T-helper 1 cell treated with Interleukin-12 subunit alpha and Interleukin-12 subunit beta and Interleukin-4 antibody, amounts not matched to agents 30 ng/mL and 1 ng/mL, for 36 hours (primary cell): ENCODE data around the gene TMEM59L. TPM values are rescaled to one million over a fixed set of nuclear protein-coding genes. Genes with fewer than 3 reads are reported as not detected.

ENCODE experiments used
- intact Hi-C: fragments of 100-400 bp; cut with micrococcal nuclease; formaldehyde crosslinking; loops from one replicate; pipeline ENCODE4 v1.15.1; 2024
- total RNA-seq: library from RNA; stranded (reverse); gene quantifications from 2 replicates; pipeline ENCODE4 v1.2.3, GENCODE V29; 2022

The TMEM59L gene
- total RNA-seq, 1 donor from 2014 or later = 0.15 TPM

DNA sequence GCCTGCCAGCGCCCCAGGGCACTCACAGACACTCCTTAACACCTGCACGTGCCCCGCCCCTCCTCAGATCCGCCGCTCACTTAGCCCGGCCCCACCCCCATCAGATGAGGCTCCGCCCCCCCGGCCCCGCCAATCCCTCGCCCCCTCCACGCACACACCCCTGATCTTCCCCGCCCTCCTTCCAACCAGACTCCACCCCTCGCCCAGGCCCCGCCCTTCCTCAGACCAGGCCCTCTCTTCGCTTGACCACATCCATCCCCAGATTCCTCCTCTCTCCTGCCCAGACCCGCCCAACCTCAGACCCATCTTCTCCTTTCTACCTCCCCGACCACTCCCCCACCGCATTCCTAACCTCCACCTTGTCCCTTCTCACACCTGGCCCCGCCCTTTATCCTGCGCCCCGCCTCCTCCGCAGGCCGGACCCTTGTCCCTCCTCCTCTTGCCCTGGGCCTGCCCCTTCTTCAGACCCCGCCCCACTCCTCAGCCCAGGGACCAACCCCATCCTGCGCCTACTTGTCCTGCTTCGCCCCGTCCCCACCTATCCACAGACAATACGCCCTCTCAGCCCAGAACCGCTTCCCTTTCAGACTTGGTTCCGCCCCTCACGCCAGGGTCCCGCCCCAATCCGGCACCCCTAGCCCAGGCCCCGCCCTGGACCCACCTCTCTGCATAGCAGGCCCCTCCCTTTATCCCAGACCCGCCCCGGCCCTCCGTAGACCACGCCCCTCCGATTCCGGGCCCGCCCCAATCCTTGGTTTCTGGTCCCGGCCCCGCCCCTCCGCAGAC is 23.7 kb downstream of the TMEM59L start:
- intact Hi-C loops = loop anchor here (1.0 to 5.0 kb wide), 20 partner anchors 42 to 771 kb away; partner anchors contain the start of genes BORCS8, COPE, CRTC1 and DDX49

DNA sequence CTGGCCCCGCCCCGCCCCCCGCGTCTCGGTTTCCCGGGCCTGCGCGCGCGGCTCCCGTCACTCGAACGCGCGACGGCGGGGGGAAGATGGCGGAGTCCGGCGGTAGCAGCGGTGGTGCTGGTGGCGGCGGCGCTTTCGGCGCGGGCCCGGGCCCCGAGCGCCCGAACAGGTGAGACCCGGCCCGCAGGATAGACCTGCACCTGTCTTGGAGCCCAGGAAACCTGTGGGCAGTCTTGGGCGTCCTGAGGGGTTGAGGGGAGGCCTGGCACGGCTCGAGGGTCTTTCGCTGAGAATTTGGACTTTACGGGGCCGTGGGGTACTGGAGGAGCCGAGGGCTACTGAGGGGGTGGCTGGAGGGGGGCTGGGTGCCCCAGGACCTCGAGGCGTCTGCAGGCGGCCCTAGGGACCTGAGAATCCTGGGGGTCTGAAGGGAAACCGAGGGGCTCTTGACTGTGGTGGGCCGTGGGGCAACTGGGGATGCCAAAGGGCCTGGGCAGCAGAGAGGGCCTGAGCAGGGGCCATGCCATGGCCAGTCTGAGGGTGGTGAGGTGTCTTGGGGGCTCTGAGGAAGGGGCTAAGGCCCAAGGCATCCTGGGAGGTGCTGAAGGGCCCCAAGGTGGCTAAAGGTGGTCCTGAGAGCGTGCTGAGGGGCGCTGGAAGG is 24.4 kb downstream of the TMEM59L start, which contains the start of gene KLHL26:
TSS of gene KLHL26 (plus strand) at position 60 of the 661 bp plus-strand sequence. CDS start at position 87, 27 bp downstream.
- intact Hi-C loops = loop anchor here (1.0 to 5.0 kb wide), 20 partner anchors 43 to 770 kb away; partner anchors contain the start of genes BORCS8, COPE, CRTC1 and DDX49

DNA sequence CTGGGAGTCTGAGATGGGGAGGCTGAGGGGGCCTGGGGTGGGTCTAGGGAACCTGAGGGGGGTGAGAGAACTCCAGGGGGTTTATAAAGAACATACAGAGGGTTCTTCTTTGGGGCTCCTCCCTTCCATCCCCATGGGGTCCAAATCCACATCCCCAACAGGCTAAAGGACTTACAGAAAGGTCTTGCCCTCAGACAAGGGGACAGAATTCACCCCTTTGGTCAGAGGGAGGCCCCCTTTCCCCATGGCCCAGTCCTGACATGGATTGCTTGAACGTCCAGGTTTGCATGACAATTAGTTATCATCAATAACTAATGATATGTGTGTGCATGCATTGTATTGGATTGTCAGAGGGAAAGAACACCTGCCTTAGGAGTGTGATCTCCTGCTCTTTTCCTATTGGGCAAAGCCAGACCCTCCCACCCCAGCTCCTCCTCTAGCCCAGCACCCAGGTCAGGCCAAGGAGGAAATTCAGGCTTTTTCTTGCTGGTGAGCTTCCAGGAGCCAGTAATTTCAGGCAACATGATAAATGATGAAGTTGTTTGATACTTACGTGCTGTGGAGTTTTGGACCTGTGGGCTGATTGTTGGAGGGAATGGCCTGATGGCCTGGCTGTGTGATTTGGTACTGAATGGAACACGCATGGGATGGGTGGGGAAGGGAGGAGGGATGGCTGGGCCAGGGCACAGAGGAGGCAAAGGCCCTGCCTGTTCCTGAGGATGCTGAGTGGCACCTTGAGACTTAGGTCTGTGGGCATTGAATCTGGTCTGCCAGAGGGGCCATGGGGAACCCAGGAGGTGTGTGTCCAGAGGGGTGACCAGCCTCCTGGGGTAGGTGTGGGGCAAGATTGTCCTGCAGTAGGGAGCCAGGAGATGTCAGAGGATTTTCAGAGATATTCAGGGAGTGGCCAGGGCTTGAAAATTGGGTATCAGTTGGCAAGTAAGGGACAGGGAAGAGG is 25.3 kb downstream of the TMEM59L start:
- intact Hi-C loops = loop anchor here (2.0 to 5.0 kb wide), 4 partner anchors 209 to 769 kb away; partner anchors contain the start of genes BORCS8, GATAD2A, RFXANK and SLC25A42

DNA sequence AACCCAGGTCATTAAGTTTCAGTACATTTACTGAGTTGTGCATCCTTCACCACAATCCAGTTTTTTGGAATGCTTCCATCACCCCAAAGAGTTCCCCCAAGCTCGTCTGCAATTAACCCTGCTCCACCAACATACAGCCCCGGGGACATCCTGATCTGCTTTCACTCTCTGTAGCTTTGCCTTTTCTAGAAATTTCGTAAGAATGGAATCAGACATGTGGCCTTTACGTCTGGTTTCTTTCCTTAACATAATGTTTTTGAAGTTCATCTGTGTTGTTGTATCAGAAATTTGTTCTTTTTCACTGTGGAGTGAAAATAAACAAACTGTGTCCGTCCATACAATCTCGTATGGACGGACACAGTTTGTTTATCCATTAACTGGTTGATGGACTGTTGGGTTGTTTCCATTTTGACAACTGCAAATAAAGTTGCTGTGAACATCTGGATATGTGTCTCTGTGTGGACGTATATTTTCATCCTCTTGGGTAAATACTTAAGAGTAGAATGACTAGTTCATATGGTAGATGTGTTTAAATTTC is 27.1 kb downstream of the TMEM59L start:
- intact Hi-C loops = loop anchor here (5.0 kb wide), 2 partner anchors 208 to 768 kb away; partner anchors contain the start of gene GATAD2A

DNA sequence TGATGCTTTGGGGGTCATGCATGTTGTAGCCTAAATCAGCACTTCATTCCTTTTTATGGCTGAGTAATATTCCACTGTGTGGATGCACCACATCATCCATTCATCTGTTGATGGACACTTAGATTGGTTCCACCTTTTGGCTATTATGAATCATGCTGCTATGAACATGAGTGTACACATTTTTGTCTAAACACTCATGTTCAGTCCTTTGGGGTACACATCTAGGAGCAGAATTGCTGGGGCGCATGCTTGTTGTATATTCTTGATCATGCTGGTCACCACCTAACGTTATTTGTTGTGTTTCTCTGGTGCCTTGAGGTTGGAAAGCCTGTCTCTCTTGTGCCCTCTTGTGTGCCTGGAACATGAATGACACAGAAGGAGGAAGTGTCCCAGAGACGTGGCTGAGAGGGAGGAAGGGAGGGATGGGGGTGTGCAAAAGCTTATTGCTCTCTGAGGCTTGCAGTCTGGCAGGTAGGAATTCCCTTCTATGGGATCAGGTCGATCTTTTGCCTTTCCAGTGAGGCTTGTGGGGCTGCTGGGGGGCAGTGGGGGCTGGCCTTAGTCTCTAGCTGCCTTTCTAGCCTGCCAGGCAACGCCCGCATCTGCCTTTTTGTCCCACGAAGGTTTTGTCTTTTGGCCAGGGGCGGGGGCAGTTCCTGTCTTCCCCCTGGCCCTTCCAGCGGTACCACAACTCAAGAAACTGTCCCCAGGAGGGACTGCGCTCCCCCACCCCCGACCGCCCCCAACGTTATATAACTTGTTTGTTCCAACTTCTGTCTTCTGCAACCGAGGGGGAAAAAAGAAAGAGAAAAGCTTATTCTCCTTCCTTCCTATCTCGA is 31.7 kb downstream of the TMEM59L start:
- intact Hi-C loops = no loop called here

DNA sequence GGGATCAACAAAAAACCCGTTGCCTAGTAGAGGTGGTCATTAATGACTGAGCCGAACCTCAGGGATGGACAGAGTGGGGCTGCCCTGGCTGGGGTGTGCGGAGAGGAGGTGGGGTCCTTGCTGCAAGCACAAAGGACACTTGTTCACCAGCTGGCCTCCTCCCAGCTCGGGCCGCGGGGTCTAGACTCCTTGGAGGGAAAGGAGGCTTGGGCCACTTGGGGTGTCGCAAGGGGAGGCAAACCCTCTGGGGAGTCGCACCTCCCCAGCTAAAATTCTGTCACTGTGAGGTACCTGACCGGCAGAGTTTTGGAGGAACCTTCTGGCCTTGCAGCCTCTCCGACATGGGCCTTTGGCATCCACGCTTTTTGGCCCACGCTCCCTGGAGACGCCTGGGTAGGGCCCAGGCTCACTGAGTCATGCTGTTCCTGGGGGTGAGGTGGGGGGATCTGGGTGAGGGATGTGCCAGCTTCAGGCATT is 32.4 kb downstream of the TMEM59L start:
- intact Hi-C loops = no loop called here

DNA sequence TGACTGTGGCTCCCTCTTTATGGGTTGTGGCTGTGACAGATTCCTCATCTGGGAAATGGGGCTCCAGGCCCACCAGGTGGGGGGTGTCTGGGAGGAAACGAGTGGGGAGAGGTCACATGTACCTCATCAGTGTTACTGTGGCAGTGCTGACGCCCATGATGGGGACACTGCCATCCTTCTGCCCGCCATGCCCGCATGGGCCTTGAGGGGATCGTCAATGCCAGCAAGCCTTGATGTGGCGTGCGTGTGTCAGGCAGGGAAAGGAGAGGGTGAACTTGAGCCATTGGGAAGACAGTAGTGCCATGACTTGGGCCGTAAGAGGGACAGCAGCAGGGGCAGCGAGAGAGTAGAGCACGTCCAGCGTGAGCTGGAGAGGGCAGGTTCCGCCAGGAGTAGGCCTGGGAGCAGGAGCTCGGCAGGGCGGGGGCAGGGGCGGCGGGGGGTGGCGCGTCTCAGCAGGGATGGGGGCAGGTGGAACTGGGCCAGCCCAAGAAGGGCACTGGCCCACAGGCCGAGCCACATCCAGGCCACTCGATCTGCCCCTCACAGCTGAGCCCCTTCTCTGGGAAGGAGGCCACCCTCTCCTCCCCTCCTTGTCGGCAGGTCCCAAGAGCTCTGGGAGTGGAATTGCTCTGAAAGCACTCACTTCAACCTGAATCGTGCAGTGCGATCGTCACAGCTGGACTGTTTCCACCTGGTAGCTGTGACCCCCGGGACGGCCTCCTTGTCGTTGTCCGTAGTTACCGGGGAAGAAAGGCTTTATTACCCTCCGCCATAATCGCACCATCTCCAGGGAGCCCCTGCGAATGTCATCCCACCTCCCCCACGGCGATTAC is 34.1 kb downstream of the TMEM59L start:
- intact Hi-C loops = no loop called here

DNA sequence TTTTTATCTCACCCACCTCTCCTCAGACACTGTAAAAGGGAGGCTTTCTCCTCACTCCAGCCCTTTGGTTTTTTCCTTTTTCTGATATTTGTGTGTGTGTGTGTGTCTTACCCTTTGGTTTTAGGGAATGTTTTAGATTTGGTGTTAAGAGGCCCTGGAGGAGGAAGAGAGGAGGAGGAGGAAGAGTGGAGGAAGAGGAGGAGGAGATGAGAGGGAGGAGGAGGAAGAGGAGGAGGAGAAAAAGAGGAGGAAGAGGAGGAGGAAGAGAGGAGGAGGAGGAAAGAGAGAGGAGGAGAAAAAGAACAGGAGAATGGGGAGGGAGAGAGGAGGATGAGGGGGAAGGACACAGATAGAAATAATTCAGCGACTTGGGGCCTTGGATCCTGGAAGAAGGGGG is 34.7 kb downstream of the TMEM59L start:
- intact Hi-C loops = no loop called here

DNA sequence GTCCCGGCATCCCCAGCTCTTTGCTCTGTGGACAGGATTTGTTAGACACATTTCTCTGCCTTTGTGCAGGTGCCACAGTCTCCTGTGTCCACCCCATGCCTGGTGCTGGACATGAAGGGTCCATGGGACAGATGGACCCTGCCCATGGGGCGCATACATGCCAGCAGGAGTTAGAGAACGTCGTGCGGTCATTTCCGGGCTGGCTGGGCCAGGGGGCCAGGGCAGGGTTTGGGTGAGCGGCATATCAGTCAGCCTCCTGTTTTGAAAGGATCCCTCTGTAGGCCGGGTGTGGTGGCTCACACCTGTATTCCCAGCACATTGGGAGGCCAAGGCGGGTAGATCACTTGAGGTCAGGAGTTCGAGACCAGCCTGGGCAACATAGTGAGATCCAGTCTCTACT is 35.1 kb downstream of the TMEM59L start:
- intact Hi-C loops = no loop called here

DNA sequence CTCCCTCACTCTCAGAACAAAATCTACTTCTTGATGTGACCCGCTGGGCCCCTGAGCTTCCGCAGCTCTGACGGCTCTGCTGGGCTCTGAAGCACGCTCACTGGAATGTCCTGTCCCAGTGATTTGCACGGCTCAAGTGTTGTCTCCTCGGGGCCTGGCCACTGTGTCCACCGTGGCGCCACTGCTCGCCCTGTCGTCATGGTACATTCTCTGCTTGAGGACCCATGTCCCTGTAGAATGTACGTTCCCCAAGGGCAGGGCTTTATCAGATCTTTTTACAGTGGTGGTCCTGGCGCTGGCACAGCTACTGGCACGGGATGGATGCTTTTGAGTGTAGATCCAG is 36.3 kb downstream of the TMEM59L start:
- intact Hi-C loops = no loop called here

DNA sequence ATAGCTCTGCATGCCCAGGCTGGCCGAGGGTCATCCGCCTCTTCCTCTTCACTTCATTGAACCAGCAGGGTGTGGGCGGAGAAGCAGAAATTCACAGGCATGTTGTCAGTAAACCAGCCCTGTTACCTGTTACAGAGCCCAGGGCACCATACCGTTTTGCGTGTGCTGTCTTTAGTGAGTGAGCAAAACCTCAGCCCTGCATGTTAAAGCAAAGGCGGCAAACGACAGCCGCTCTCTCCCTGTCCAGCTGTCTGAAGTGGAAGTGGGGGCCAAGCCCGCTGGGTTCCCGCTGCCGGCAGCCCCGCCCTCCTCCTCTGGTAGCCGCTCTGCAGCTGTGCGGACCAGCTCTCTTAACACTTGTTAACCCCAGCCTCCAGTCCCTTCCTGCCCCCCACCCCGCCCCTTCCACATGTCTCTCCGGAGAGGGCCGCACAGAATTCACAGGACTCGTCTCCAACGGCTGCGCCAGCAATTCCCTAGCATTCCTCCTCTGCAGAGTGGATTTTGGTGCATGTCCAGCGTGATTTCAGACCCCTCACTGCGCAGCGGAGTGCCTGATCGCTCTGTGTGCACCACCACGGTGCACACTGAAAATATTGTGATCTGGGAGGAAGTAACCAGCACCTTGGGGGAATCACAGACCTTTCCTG is 36.8 kb downstream of the TMEM59L start:
- intact Hi-C loops = no loop called here

DNA sequence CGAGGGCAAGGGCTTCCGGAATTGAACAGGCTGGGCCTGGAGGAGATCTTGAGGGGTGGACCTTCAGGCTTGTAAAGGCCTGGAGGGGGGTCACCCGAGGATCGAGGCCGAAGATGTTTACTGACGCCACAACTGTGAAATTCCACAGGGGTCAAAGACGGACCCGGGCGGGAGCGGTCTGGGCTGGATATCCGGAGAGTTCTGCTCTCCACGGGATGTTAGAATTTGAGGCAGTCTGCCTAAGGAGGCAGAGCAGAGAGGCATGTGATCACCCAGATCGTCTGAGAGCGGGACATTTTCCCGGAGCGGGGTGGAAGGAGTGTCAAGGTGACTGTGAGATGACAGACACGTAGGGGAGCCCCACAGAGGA is 37.3 kb downstream of the TMEM59L start:
- intact Hi-C loops = no loop called here

DNA sequence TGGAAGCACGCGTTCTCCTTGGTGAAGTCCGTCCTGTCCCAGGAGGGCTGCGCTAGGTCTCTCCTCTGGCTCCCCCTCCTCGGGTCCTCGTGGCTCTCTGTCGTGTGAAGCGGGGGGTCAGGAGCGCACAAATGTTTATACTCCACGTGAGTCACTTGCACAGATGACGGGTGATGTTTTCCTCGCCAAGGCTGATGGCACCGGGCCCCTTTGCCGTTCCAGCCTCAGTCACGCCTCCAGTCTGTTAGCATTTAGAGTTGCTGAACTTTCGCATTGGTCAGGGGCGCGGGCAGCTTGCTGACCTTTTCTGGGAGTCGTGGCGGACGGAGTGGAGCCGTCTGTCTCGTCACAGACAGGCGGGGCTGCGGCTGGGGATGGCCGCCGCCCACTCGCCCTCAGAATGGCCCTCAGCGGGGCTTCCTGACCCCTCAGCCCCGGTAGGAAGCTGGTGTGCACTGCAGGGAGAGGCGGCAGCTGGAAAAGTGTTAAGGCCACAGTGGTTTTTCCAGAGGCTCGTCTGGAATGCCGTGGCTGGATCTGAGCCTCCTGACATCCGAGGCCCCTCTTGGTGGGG is 37.9 kb downstream of the TMEM59L start:
- intact Hi-C loops = no loop called here

DNA sequence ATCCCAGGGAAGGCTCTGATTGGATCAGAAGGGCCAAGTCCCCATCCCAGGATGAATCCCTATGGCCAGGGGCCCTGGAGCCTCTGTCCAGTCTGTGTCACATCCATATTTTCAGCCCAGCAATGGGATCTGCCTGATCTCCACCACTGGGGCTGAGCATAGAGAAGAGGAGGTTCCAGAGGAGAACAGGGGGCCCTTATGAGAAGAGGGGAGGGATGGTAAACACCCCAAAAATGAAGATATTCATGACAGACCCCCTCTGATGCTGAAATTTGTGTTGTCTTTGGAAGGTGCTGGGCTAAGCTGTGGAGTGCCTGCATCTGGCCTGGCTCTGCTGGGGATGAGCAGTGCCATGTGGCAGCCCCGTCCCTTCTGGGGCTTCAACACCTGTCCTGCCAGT is 38.6 kb downstream of the TMEM59L start:
- intact Hi-C loops = no loop called here

DNA sequence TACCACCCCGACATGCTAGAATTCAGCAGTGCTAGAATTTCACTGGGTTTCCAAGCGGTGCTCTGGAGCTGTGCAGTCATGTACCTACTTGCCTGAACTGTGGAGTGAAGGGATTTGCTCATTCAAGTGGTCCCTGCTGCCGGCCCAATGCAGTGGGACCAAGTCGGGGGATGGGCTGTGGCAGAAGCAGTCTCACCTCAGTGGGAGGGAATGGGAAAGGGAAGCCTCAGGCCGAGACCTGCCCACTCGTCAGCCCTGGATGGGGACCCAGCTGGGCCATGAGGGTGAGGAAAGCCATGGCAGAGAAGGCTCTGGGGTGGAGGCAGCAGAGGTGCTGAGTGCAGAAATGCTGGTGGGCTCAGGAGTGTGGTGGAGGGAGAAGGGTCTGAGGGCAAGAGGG is 39.1 kb downstream of the TMEM59L start:
- intact Hi-C loops = no loop called here

DNA sequence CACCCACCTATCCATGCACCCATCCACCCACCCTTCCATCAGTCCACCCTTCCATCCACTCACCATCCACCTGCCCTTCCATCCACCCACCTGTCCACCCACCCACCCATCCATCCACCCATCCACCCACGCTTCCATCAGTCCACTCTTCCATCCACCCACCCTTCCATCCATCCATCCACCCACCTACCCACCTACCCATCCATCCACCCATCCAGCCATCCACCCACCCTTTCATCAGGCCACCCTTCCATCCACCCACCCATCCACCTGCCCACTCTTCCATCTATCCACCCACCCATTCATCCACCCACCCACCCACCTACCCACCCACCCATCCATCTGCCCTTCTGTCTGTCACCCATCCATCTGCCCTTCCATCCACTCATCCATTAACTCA is 41.2 kb downstream of the TMEM59L start:
- intact Hi-C loops = no loop called here

DNA sequence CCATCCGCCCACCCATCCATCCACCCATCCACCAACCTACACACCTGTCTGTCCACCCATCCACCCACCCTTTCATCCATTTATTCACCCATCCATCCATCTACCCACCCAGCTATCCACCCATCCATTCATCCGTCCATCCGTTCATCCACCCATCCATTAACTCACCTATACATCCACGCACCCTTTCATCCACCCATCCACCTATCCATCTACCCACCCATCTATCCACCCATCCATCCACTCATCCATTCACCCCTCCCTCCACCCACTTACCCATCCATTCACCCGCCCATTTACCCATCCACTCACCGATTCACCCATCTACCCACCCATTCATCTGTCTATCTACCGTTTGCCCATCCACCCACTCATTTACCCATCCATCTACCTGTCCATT is 41.8 kb downstream of the TMEM59L start:
- intact Hi-C loops = no loop called here

DNA sequence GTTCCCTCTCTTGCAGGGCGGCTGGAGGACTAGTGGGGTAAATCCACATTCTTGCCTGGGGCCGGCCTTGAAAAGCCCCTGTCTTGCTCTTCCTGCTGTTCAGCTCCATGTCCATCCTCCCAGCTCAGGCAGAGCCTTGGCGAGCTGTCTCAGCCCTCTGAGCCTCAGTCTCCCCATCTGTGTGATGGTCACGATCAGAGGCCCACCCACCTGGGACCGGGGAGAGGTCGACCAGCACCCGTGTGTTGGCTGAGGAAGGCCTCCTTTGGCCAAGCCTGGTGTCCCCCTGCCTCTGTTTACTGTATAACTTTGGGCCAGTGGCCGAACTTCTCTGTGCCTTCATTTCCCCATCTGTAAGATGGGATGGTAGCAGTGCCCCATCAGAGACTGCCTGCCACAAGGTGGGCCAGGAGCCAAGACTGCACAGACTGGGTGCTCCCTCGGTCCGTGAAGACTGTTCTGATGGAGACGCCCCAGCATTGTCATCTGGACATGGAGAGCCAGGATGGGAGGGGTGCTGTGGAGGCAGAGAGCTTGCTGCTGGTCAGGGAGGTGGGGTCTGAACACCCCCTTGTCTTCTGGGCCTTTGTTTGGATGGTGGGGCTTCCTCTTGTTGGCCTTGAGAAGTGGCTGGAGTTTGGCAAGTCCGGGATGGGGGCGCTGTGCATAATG is 42.6 kb downstream of the TMEM59L start:
- intact Hi-C loops = no loop called here
